Endothelial cell (in vitro differentiated cells): ENCODE measurements around the gene CSNK2B. TPM values are rescaled to one million over a fixed set of nuclear protein-coding genes. Genes with fewer than 3 reads are reported as not detected.

ENCODE experiments used
- DNase-seq: peaks from one replicate; pipeline ENCODE4 v3.0.0; 2021; ENCODE audit warnings: low spot score
- H3K27ac Mint-ChIP-seq: one replicate; pipeline ENCODE4 v1.8.0; 2021; ENCODE audit warnings: mixed read lengths, inconsistent platforms; ENCODE audit not compliant: unreplicated experiment
- H3K27me3 Mint-ChIP-seq: one replicate; pipeline ENCODE4 v1.8.0; 2021; ENCODE audit warnings: mild to moderate bottlenecking, moderate library complexity, mixed read lengths, inconsistent platforms; ENCODE audit not compliant: unreplicated experiment
- H3K36me3 Mint-ChIP-seq: one replicate; pipeline ENCODE4 v1.8.0; 2021; ENCODE audit warnings: mild to moderate bottlenecking, low read depth, mixed read lengths, inconsistent platforms; ENCODE audit not compliant: unreplicated experiment
- H3K4me1 Mint-ChIP-seq: one replicate; pipeline ENCODE4 v1.8.0; 2021; ENCODE audit warnings: mild to moderate bottlenecking, mixed read lengths, inconsistent platforms; ENCODE audit not compliant: unreplicated experiment
- H3K4me3 Mint-ChIP-seq: one replicate; pipeline ENCODE4 v1.8.0; 2021; ENCODE audit warnings: mild to moderate bottlenecking, mixed read lengths, inconsistent platforms; ENCODE audit not compliant: unreplicated experiment
- H3K9me3 Mint-ChIP-seq: one replicate; pipeline ENCODE4 v1.8.0; 2021; ENCODE audit warnings: mixed read lengths, inconsistent platforms; ENCODE audit not compliant: unreplicated experiment
- total RNA-seq: library from RNA; stranded (reverse); fragmentation: NEBNext Ultra II Directional; extraction: Animal tissue kit (Norgen Biotek cat#: 25700); gene quantifications from one replicate; pipeline ENCODE4 v1.2.1, GENCODE V29; 2021; ENCODE audit not compliant: unreplicated experiment
- TF ChIP-seq, protein P1 (sequence below): fragments of 200-600 bp; sonication (generic); IDR thresholded peaks from one replicate; pipeline ENCODE4 v1.5.0; 2021; ENCODE audit warnings: antibody characterized with exemption; ENCODE audit not compliant: unreplicated experiment

Gene CSNK2B
- total RNA-seq, 1 donor from 2014 or later = 164 TPM

DNA sequence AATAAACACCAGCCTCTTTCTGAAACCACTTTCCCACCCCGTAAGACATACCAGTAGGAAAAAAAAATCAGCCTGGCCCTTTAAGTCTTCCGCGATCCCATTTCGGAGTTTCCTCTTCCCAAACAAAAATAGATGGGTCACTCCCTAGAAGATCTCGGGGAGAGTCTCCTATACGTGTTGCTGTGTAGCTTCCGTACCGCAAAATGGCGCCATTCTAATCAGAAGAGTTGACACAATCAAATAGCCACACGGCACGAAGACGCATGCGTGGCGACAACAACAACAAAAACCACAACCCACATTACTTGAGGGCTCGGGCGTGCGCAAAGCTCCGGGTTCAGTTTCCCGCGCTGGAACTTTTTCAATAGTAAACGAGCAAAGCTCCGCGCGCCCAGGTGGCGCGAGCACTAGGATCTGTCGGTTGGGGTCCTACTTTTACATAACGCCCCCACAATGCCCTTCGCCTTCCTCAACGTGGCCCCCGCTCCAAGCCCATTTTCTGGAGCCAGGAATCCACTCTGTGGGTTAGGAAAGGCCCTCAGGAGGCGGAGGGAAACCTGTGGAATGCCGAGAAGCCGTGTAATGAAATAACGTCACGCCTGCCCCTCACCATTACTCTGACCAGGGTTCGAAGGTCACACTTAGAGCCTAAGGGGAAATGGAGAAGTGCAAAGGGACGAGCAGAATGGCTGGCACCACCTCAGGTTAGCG, 935 bp upstream of the CSNK2B start, which contains the start of gene GPANK1:
GPANK1 (minus strand) TSS at position 208 of the 711 bp plus-strand sequence. CDS start 519 bp downstream, outside the sequence.
- H3K4me1 Mint-ChIP-seq = peaks cover 27% of the 10 kb centered on the region
- H3K4me3 Mint-ChIP-seq = peak within 1 kb of the TSS; percentile 97
- H3K27ac Mint-ChIP-seq = peak within 1 kb of the TSS; percentile 97
- peaks cover 5% of the 10 kb centered on the region for H3K27me3 Mint-ChIP-seq
- peaks cover 14% of the 10 kb centered on the region for H3K36me3 Mint-ChIP-seq
- peak; percentile 59 for DNase-seq
- TF ChIP-seq, protein P1, sequence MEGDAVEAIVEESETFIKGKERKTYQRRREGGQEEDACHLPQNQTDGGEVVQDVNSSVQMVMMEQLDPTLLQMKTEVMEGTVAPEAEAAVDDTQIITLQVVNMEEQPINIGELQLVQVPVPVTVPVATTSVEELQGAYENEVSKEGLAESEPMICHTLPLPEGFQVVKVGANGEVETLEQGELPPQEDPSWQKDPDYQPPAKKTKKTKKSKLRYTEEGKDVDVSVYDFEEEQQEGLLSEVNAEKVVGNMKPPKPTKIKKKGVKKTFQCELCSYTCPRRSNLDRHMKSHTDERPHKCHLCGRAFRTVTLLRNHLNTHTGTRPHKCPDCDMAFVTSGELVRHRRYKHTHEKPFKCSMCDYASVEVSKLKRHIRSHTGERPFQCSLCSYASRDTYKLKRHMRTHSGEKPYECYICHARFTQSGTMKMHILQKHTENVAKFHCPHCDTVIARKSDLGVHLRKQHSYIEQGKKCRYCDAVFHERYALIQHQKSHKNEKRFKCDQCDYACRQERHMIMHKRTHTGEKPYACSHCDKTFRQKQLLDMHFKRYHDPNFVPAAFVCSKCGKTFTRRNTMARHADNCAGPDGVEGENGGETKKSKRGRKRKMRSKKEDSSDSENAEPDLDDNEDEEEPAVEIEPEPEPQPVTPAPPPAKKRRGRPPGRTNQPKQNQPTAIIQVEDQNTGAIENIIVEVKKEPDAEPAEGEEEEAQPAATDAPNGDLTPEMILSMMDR = no peak
- no peaks in the 10 kb centered on the region for H3K9me3 Mint-ChIP-seq

DNA sequence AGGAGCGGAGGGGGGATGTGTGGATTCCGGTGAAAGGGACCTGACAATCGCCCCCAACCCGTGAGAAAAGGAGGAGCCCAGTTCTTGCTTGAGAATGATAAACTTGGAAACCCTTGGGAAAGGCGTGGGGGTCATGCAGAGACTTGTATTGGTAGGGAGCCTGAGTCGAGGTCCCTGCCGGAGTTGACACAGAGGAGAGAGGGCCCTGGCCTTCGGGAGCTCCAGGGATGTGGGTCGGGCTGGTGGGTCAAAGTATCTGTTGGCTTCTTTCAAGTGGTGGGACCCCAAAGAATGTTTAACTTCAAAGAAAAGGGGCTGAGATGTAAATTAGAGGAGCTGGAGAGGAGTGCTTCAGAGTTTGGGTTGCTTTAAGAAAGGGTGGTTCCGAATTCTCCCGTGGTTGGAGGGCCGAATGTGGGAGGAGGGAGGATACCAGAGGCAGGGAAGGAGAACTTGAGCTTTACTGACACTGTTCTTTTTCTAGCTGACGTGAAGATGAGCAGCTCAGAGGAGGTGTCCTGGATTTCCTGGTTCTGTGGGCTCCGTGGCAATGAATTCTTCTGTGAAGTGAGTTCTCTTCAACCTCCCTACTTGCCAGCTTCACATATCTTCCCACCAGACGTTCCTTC, 571 bp downstream of the CSNK2B start:
- Mint-ChIP-seq H3K27ac (peak overlapping the region; percentile 97), H3K27me3 (peaks cover 5% of the 10 kb centered on the region), H3K9me3 (no peaks in the 10 kb centered on the region), H3K36me3 (peaks cover 23% of the 10 kb centered on the region), H3K4me3 (peak overlapping the region; percentile 97), H3K4me1 (peaks cover 24% of the 10 kb centered on the region)
- no peak for DNase-seq
- TF ChIP-seq, protein P1 = no peak

DNA sequence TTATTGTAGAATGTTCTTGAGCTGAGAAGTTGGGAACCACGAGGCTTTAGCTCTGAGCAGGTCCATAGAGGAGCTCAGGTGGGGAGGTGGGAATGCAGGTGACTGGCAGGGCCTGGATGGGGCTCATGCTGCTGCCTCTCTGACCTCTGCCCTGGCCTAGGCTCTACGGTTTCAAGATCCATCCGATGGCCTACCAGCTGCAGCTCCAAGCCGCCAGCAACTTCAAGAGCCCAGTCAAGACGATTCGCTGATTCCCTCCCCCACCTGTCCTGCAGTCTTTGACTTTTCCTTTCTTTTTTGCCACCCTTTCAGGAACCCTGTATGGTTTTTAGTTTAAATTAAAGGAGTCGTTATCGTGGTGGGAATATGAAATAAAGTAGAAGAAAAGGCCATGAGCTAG, 3.8 kb downstream of the CSNK2B start, which contains the start of gene LY6G5B:
LY6G5B (plus strand) TSS at position 301 of the 400 bp plus-strand sequence. CDS start 975 bp downstream, outside the sequence.
- peaks cover 30% of the 10 kb centered on the region for H3K36me3 Mint-ChIP-seq
- H3K27ac Mint-ChIP-seq = peak within 1 kb of the TSS; percentile 18

DNA sequence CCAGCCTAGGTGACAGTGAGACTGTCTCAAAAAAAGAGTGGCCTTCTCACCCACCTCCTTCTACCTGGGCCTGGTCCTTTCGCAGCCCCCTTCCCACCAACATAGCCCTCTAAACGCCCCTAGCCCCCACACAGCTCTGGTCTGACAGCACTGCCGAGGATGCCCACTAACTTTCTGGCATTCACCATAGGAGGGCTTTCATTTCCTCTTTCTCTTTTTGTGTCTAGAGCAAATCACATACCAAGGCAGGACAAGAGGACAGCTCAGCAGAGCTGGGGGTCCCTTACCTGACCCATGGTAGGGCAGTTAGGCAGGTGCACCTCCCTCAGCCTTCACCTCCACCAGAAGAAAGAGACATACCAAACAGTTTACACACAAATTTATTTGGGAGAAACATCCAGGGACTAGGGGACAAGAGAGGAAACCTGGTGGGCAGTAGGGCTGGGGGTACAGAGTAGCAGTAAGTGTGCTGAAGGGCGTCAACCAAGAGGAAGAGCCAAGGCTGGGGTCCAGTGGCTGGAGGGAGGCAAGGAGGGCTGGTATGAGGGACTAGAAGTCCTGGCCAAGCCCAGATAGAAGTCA, 10.5 kb downstream of the CSNK2B start:
- H3K36me3 Mint-ChIP-seq = peaks cover 18% of the 10 kb centered on the region
- peaks cover 16% of the 10 kb centered on the region for H3K4me1 Mint-ChIP-seq
- H3K9me3 Mint-ChIP-seq = no peaks in the 10 kb centered on the region
- peaks cover 13% of the 10 kb centered on the region for H3K27me3 Mint-ChIP-seq
- TF ChIP-seq, protein P1 = no peak
- peak overlapping the region; percentile 56 for H3K4me3 Mint-ChIP-seq
- H3K27ac Mint-ChIP-seq = peak overlapping the region; percentile 84
- no peak for DNase-seq

More for the DNA sequence above, 3.8 kb downstream of the CSNK2B start, which contains the start of gene LY6G5B:
- DNase-seq = no peak
- Mint-ChIP-seq H3K9me3 (no peaks in the 10 kb centered on the region), H3K27me3 (peaks cover 3% of the 10 kb centered on the region), H3K4me3 (peak within 1 kb of the TSS; percentile 78), H3K4me1 (peaks cover 8% of the 10 kb centered on the region)
- TF ChIP-seq, protein P1 = no peak
